ENCODE measurements around the gene THBS3.
"Not testable (repeated sequence)": the region's sequence is repeated elsewhere in the genome, so short reads cannot be mapped to it uniquely, and the experiment has no call there.

THBS3 gene

DNA sequence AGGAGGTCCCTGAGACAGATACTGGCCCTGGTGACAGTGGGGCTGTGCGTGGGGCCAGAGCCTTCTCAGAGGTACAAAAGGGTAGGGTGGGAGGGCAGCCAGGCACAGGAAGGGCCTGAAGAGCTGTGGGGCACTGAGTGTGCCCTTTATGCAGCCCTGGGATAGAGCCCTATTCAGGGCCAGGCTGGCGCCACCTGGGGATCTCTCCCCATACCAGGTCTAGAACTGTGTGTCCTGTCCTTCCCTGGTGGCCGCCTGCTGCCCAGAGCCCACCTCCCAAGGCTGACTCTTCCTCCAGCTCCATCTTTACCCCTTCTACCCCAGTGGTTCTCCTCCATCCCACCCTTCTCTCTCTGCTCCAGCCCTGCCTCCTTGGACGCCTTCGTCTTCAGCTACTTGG lies 25.8 kb upstream of the THBS3 start:
- not testable (repeated sequence) for DNase-seq

DNA sequence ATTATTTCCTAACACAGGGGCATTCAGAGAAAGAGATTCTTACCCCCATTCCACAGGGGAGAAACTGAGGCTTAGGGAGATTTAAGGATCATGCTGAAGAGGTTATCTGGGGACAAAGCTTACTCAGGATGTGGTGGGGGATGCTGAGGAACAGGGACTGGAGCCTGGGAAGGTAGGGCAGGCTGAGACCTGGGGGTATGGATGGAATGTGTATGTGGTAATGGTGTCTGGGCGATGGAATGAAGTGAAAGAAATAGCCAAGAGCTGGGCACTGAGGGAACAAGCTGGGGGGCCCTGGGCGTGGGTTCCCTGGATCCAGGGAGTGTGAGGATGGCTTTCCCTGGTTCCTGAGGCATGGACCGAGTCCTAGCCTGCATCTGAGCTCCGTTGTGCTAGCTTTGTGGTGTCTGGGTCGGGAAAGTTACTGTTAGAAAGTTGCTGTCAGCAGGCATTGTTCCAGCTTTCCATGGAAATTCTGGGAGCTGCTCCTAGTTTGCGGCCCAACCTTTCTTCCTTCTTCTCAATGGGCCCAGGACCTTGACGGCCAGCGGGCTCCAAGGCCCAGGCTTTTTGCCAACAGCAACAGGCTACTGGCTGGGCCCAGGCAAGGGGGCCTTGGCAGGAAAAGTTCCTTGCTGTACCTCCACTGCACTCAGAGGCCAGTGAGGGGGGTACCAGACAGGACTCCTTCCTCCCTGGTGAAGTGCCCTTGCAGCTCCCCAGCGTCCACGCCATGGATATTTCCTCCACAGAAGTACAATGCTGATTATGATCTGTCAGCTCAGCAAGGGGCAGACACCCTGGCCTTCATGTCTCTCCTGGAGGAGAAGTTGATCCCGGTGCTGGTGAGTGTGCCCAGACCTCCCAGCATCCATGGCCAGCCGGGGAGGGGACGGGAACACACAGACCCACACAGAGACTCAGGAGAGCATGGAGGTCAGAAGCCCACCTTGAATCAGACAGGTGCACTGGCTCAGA lies 24.6 kb upstream of the THBS3 start:
- DNase-seq = peak; percentile 81

DNA sequence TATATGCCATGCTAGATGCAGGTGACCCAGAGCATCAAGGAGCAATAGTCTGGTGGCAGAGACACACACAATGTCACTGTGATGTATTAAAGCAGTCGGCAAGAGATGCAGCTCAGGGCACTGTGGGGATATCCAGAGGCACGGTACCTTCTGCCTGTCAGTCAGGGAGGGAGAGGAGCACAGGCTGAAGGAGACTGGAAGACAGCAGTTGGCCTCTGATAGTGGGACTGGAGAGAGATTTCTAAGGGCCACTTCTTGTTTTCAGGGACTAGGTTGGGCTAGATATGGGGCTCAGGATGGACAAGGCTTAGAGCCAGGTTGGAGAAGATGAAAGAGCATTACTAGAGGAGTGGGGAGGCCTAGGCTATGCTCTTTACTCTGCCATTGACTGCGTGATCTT lies 23.6 kb upstream of the THBS3 start:
- not testable (repeated sequence) for DNase-seq

DNA sequence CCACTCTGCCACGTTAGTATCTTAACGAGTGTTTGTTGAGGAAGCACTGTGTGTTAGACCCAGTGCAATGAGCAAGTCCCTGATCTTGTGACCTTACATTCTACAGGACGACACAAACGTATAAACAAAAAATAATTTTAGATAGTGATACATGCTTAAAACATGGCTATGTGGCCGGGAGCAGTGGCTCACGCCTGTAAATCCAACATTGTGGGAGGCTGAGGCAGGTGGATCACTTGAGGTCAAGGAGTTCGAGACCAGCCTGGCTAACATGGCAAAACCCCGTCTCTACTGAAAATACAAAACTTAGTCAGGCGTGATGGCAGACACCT lies 20.4 kb upstream of the THBS3 start:
- no peak for DNase-seq

DNA sequence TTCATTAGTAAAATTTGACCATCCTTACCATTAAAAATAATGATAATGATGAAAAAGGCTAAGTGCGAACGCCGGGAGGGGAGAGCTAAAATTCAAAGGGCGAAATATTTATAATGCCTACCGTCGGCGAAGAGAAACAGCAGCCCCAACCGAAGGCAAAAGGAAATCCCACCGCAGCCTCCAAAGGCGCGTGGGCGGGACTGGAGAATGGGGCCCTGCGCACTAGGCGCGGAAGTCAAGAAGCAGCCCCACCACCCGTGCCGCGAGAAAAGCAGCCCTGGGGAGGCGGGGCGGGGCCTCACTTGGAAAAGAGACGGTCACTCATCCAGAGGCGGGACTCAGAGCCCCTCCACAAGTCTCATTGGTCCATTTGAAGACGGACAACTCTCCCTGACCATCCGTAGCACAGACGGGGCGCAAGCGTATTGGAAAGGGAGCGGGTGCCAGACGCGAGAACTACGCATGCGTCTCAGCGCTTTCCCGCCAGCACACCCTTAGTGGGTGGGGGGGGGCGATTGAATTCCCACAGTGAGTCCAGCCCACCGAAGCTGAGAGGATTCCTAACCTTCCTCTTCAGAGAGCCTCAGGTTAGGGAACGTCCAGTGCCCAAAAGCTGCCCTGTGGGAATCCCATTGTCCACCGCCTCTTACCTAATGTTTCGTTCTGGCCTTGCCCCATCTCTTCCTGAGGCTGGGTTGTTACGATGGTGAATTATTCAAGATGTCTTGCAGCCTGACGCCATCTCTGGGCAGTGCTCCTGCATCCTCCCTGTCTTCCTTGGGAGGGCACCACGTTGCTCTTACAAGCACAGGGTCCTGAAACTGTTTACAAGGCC lies 19.8 kb upstream of the THBS3 start:
- DNase-seq = peak; percentile 100

DNA sequence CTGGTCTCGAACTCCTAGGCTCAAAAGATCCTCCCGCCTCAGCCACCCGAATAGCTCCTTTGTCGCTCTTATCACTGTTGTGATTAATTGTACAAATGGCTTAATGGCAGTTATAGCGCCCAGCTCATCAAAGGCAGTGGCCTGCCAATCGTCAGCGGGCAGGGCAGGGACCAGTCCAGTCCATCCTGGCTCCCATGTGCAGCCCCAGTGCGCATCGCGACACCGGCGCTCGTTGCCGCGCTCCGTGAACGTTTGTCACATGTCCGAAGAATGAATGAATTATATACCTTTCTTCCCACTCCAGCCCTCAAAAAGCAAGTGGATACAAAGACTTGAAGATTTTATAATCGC lies 19.2 kb upstream of the THBS3 start:
- DNase-seq = no peak

DNA sequence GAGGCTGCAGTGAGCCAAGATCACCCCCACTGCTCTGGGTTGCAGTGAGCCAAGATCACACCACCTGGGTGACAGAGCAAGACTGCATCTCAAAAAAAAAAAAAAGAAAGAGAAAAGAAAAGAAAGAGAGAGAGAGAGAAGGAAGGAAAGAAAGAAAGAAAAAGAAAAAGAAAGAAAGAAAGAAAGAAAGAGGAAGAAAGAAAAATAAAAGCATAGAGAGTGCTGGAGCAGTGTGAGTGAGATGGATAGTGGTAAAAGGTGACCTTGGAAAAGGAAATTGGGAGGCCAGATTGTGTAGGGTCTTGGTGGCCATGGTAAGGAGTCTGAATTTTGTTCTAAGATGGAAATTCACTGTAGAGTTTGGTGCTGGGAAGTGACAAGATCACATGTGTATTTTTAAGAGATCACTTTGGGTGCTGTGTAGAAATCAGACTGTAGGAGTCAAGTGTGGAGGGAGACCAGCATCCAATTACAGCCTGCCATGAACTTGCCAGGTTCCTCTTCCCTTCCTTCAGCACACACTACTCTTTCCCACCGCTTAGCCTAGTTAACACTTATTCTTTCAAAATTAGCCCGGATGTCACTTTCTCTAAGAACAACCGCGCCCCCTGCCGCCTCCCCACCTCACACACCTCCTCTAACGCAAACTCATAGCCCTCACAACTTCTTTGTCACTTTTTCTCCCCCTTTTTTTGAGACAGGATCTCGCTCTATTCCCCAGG lies 18.7 kb upstream of the THBS3 start:
- DNase-seq = peak; percentile 84

DNA sequence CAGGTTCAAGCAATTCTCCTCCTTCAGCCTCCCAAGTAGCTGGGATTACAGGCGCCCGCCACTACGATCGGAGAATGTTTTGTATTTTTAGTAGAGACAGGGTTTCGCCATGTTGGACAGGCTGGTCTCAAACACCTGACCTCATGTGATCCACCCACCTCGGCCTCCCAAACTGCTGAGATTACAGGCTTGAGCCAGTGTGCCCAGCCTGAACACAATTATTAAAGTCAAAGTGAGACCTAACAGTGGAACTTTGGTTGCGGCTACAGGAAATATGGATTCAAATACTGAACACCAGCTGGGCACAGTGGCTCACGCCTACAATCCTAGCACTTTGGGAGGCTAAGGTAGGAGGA lies 17.7 kb upstream of the THBS3 start:
- not testable (repeated sequence) for DNase-seq

DNA sequence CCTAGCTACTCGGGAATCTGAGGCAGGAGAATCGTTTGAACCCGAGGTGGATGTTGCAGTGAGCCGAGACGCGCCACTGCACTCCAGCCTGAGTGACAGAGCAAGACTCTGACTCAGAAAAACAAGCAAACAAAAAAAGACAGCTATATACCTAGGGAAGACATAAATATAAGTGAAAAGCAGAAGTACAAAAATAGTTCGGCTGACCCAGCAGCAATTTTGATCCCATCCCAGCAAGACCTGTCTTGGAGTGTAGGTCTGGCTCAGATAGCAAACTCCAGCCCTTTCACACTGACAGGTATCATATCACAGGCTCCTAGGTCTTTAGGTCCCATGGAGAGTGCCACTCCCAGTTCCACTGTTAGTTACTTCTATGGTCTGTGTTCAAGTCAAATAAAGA lies 15.3 kb upstream of the THBS3 start:
- DNase-seq = no peak

DNA sequence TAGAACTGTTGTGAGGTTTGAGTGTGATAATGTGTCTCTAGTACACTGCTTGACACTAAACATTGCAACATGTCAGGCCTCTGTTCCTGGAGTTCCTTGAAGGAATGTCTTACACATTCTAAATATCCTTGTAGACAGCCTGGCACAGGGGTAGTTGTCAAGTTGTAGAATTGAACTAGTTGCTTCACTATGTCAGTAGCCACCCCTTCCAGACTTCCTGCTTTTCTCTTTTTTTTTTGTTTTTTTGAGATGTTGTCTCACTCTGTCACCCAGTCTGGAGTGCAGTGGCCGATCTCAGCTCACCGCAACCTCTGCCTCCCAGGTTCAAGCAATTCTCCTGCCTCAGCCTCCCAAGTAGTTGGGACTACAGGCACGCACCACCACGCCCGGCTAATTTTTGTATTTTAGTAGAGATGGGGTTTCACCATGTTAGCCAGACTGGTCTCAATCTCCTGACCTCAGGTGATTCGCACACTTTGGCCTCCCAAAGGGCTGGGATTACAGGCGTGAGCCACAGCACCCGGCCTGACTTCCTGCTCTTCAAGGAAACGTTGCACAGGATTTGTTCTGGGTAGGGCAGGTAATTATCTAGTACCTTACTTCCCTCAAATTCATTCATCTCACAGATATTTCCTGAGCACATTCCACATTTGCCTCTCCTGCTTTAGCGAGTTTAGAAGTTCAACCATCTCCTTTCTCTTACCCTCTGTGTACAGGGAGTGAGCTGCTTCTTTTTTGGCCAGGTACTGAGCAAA lies 12.7 kb upstream of the THBS3 start:
- not testable (repeated sequence) for DNase-seq

DNA sequence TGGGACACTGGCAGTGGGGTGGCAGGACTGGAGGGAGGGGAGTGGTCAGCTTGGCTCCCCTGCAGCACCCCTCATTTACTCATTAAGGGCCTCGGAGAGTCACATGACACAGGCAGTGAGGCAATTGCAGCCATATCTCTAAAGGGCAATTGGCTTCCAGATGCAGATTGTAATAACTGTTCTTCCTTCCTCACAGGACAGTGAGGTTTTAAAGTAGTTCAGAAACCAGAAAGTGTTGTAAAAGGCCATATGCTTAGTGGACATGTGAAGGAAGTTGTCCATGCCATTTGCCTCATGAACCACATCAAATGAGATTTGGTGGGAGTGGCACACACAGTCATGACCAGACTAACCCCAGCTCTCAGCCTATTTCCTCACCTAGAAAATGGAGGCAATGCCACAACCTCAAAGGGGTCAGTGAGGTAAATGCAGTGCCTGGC lies 11.9 kb upstream of the THBS3 start:
- DNase-seq = no peak

DNA sequence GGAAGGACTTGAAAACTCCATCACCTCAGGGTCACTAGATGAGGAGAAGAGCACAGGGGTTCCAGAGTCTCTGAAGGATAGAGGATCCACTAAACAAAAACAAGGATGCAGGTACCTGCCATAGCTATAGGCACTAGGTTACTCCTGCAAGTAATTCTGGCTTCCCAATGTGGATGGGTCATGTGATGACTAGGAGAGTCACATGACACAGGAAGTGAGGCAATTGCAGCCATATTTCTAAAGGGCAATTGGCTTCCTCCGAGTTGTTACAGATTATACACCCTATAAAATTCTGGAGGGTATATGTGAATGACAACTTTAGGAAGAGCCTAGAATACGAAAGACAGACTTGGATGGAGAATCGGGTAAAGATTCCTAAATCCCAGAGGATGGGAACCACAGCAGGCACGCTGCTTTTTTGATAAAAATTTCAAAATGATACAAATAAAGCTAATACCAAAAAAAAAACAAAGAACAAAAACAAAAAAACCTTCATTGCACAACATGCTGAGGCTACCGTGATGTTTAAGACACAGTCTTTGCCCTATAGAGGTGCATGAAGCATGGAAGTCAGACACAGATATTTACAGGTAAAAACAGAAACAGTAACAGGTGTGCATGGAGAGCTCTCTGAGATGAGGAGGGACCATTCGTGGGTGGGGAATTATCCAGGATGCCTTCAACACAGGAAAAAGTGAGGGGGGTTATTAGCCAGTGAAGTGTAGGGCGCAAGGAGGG lies 11.3 kb upstream of the THBS3 start:
- peak; percentile 61 for DNase-seq

DNA sequence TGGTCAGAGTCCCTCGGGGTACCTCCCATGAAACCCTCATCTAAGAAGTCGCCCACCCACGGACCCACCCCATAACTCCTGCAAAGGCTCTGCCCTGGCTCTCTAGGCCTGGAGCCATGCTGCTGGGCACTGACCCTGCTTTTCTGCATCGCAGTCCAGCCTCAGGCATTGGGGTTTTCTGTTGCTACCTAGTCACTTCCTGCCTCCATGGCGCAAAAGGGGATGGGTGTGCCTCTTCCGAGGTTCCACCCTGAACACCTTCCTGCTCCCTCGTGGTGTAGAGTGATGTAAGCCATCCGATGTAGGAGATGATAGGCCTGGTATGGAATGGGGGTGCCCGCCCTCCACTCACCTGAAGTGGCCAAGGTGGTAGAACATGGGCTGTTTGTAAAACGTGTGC lies 7.0 kb upstream of the THBS3 start:
- DNase-seq = not testable (repeated sequence)

DNA sequence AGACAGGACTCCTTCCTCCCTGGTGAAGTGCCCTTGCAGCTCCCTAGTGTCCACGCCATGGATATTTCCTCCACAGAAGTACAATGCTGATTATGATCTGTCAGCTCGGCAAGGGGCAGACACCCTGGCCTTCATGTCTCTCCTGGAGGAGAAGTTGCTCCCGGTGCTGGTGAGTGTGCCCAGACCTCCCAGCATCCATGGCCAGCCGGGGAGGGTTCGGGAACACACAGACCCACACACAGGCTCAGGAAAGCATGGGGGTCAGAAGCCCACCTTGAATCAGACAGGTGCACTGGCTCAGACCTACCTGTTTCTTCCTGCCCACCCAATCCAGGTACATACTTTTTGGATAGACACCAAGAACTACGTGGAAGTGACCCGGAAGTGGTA lies 4.3 kb upstream of the THBS3 start:
- DNase-seq = not testable (repeated sequence)

DNA sequence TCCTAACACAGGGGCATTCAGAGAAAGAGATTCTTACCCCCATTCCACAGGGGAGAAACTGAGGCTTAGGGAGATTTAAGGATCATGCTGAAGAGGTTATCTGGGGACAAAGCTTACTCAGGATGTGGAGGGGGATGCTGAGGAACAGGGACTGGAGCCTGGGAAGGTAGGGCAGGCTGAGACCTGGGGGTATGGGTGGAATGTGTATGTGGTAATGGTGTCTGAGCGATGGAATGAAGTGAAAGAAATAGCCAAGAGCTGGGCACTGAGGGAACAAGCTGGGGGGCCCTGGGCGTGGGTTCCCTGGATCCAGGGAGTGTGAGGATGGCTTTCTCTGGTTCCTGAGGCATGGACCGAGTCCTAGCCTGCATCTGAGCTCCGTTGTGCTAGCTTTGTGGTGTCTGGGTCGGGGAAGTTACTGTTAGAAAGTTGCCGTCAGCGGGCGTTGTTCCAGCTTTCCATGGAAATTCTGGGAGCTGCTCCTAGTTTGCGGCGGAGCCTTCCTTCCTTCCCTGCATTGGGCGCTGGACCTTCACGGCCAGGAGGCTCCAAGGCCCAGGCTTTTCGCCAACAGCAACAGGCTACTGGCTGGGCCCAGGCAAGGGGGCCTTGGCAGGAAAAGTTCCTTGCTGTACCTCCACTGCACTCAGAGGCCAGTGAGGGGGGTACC lies 3.8 kb upstream of the THBS3 start:
- DNase-seq = peak; percentile 65

DNA sequence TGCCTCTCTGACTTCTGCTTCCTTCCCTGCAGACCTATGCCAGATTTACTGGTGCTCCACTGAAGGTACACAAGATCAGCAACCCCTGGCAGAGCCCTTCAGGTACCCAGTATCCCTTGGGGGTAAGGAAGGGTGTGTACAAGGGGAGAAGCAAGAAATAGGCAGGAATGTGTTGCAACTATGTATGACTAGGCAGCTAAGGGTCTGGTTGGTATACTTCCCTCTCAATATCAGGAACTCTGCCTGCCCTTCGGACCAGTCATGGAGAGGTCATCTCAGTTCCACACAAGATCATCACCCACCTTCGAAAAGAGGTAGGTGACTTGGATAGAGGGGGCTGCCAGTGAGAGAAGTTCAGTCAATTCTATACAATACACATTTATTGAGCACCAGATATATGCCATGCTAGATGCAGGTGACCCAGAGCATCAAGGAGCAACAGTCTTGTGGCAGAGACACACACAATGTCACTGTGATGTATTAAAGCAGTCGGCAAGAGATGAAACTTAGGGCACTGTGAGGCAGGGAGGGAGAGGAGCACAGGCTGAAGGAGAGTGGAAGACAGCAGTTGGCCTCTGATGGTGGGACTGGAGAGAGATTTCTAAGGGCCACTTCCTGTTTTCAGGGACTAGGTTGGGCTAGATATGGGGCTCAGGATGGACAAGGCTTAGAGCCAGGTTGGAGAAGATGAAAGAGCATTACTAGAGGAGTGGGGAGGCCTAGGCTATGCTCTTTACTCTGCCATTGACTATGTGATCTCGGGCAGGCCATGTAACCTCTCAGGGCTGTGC lies 2.8 kb upstream of the THBS3 start:
- no peak for DNase-seq

DNA sequence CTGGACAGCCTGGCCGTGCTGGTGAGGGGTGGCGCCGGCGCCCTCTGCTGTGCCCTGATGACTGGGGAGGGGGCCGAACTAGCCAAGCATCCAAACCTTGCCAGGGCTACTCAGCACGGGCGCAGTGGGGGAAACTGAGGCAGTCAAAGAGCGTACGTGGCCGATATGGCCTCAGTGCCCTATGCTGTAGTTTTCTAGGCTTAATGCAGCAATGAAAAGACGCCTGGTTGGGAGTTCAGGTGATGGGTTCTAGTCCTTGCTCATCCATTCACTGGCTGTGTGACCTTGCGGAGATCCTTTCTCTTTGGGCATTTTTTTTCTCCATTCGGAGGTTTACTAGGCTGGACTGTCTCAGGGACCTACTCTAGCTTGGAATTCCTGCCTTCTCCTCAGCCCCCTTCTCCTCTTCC lies 1.6 kb upstream of the THBS3 start:
- no peak for DNase-seq

DNA sequence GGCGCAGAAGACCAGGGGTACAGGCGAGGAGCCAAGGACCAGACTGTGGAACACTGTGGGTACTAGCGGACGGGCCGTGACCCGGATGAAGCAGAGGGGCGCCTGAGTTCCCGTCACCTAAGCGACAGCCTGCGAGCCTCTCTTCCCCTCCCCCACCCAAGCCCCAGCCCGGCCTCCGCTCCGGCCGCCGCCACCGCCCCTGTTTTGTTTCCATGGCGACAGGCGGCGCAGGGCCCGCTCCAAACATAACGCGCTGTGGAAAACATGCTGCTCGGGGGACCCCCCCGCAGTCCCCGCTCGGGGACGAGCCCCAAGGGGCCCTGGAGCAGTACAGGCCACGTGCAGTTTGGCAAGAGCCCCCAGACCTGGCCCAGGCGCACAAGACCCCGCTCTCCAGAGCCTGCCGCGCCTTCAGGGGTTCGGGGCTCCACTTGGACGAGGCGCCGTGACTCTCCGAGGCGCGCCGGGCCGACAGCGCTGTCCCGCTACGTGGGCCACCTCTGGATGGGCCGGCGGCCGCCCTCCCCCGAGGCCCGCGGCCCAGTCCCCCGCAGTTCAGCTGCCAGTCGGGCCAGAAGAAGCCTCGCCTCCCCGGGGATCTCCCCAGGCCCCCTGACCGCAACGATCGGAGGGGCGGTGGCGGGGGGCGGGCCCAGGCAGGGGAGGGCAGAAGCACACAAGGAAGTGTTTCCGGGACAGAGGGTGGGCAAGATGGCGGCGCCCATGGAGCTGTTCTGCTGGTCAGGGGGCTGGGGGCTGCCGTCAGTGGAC lies 1.0 kb upstream of the THBS3 start, which contains the start of gene MTX1:
TSS of gene MTX1 (plus strand) at position 155 of the 771 bp plus-strand sequence. CDS start at position 265, 110 bp downstream.
- DNase-seq = peak; percentile 83

Measured in fibroblast of upper back skin (primary cell).